H1 (cell line): ENCODE data around the gene SLC24A3. TPM values are rescaled to one million over a fixed set of nuclear protein-coding genes. Genes with fewer than 3 reads are reported as not detected.

Source experiments
- CTCF ChIA-PET: fragments of 300-600 bp; sonication (Branson Sonifier 250); formaldehyde crosslinking; loops from one replicate; lab custom pipeline; 2021; ENCODE audit not compliant: partially characterized antibody; lab: Charles Lee
- POLR2A ChIA-PET: fragments of 300-600 bp; sonication (Branson Sonifier 250); formaldehyde crosslinking; loops from one replicate; lab custom pipeline; 2021; ENCODE audit warnings: inconsistent platforms; ENCODE audit not compliant: partially characterized antibody; lab: Charles Lee
- DNase-seq, 2 experiments: peaks; one replicate each; pipeline versions ENCODE4 v3.0.0 to v3.0.0-alpha.2; 2010 to 2022; ENCODE audit warnings: low spot score in 2 of 2, low read depth in 1 of 2, mixed read lengths in 1 of 2
- FAIRE-seq: peaks from 2 replicates; lab custom pipeline; 2011; peaks lifted over from hg19 to GRCh38; lab: Jason Lieb, UNC
- H2AFZ ChIP-seq: 2 replicates; pipeline ENCODE4 v1.8.1; 2012; ENCODE audit warnings: low read length, inconsistent platforms
- H2AK5ac ChIP-seq: 2 replicates; pipeline ENCODE4 v1.6.1; 2013; ENCODE audit warnings: low read depth, low read length
- H2BK120ac ChIP-seq: replicated peaks from 2 replicates; pipeline ENCODE3; 2013; ENCODE audit warnings: low read depth, low read length, inconsistent platforms
- H2BK12ac ChIP-seq: 2 replicates; pipeline ENCODE4 v1.6.1; 2013; ENCODE audit warnings: low read depth, low read length
- H2BK15ac ChIP-seq: 2 replicates; pipeline ENCODE4 v1.6.1; 2013; ENCODE audit warnings: low read length
- H2BK20ac ChIP-seq: 2 replicates; pipeline ENCODE4 v1.6.1; 2013; ENCODE audit warnings: low read length
- H2BK5ac ChIP-seq: 2 replicates; pipeline ENCODE4 v1.6.1; 2013; ENCODE audit warnings: low read depth, low read length
- H3K14ac ChIP-seq: 2 replicates; pipeline ENCODE4 v1.6.1; 2013; ENCODE audit warnings: inconsistent platforms; ENCODE audit not compliant: insufficient read length
- H3K18ac ChIP-seq: 2 replicates; pipeline ENCODE4 v1.6.1; 2013; ENCODE audit warnings: low read length; ENCODE audit errors: extremely low read depth
- H3K23ac ChIP-seq: 2 replicates; pipeline ENCODE4 v1.6.1; 2013; ENCODE audit warnings: inconsistent platforms; ENCODE audit not compliant: insufficient read length
- H3K23me2 ChIP-seq: 2 replicates; pipeline ENCODE4 v1.6.1; 2013; ENCODE audit warnings: low read depth, low read length
- H3K27ac ChIP-seq: 2 replicates; pipeline ENCODE4 v1.6.1; 2011; ENCODE audit warnings: low read depth, low read length, inconsistent platforms
- H3K27me3 ChIP-seq, 4 experiments: replicated peaks in 1 of 4; 1 replicate in 1 of 4; 2 replicates in 3 of 4; pipeline versions ENCODE4 v1.6.1 to v1.8.1; 2011 to 2013; ENCODE audit warnings: low read length in 3 of 4, mild to moderate bottlenecking in 3 of 4, inconsistent platforms in 2 of 4, mixed read lengths in 2 of 4, moderate library complexity in 1 of 4; ENCODE audit not compliant: control insufficient read depth in 3 of 4, insufficient read depth in 3 of 4; ENCODE audit errors: extremely low read depth in 1 of 4
- H3K36me3 ChIP-seq, 4 experiments: 2 replicates each; pipeline versions ENCODE4 v1.6.1 to v1.8.1; 2011 to 2013; ENCODE audit warnings: mild to moderate bottlenecking in 4 of 4, low read length in 3 of 4, moderate library complexity in 2 of 4, control low read depth in 1 of 4, inconsistent platforms in 1 of 4; ENCODE audit not compliant: insufficient read depth in 4 of 4, control insufficient read depth in 2 of 4
- H3K4ac ChIP-seq: replicated peaks from 2 replicates; pipeline ENCODE3; 2013; ENCODE audit warnings: low read length, low read depth, mixed read lengths, inconsistent platforms; ENCODE audit not compliant: insufficient read length
- H3K4me1 ChIP-seq, 4 experiments: replicated peaks in 1 of 4; 1 replicate in 1 of 4; 2 replicates in 3 of 4; pipeline versions ENCODE4 v1.6.1 to v1.8.1; 2011 to 2013; ENCODE audit warnings: low read length in 3 of 4, inconsistent platforms in 2 of 4, mixed read lengths in 1 of 4; ENCODE audit not compliant: insufficient read depth in 4 of 4, control insufficient read depth in 3 of 4
- H3K4me2 ChIP-seq, 2 experiments: 2 replicates each; pipeline versions ENCODE4 v1.6.1 to v1.8.1; 2011 to 2013; ENCODE audit warnings: low read depth in 2 of 2, low read length in 2 of 2, control low read depth in 1 of 2, inconsistent platforms in 1 of 2, mild to moderate bottlenecking in 1 of 2; ENCODE audit not compliant: insufficient read depth in 1 of 2
- H3K4me3 ChIP-seq, 4 experiments: fragments of 200-600, 300-600 bp in 1 of 4; sonication (generic), shearing (Covaris generic), sonication (Bioruptor Twin) in 1 of 4; 2 replicates each; pipeline versions ENCODE4 v1.5.1 to v1.8.1; 2011 to 2016; ENCODE audit warnings: low read length in 4 of 4, low read depth in 3 of 4, control low read depth in 2 of 4, inconsistent platforms in 2 of 4, mild to moderate bottlenecking in 2 of 4, mixed read lengths in 1 of 4, moderate library complexity in 1 of 4; ENCODE audit not compliant: insufficient read depth in 2 of 4; ENCODE audit errors: extremely low read depth in 1 of 4
- H3K56ac ChIP-seq: replicated peaks from 2 replicates; pipeline ENCODE3; 2013; ENCODE audit warnings: low read depth, mild to moderate bottlenecking, mixed read lengths, low read length, inconsistent platforms; ENCODE audit not compliant: insufficient read length
- H3K79me1 ChIP-seq: 2 replicates; pipeline ENCODE4 v1.6.1; 2013; ENCODE audit warnings: low read depth, low read length, control low read depth
- H3K79me2 ChIP-seq, 2 experiments: 2 replicates each; pipeline versions ENCODE4 v1.6.1 to v1.8.1; 2012 to 2013; ENCODE audit warnings: low read length in 2 of 2, mild to moderate bottlenecking in 2 of 2, inconsistent platforms in 1 of 2; ENCODE audit not compliant: insufficient read depth in 2 of 2, control insufficient read depth in 1 of 2
- H3K9ac ChIP-seq, 4 experiments: replicated peaks in 1 of 4; 1 replicate in 1 of 4; 2 replicates in 3 of 4; pipeline versions ENCODE4 v1.6.1 to v1.8.1; 2011 to 2013; ENCODE audit warnings: low read depth in 3 of 4, low read length in 3 of 4, control low read depth in 2 of 4, mild to moderate bottlenecking in 2 of 4, moderate library complexity in 2 of 4, inconsistent platforms in 1 of 4; ENCODE audit errors: extremely low read depth in 1 of 4
- H3K9me3 ChIP-seq, 2 experiments: 2 replicates each; pipeline versions ENCODE4 v1.6.1 to v1.8.1; 2012 to 2013; ENCODE audit warnings: mild to moderate bottlenecking in 2 of 2, moderate library complexity in 2 of 2, control low read depth in 1 of 2, inconsistent platforms in 1 of 2, low read depth in 1 of 2, low read length in 1 of 2, mixed read lengths in 1 of 2; ENCODE audit not compliant: insufficient read depth in 2 of 2
- H4K20me1 ChIP-seq, 2 experiments: replicated peaks in 1 of 2; 2 replicates each; pipeline versions ENCODE3 to v1.8.1; 2011 to 2013; ENCODE audit warnings: inconsistent platforms in 2 of 2, low read length in 2 of 2, mild to moderate bottlenecking in 1 of 2; ENCODE audit not compliant: insufficient read depth in 2 of 2, control insufficient read depth in 1 of 2
- H4K5ac ChIP-seq: 2 replicates; pipeline ENCODE4 v1.6.1; 2013; ENCODE audit warnings: low read length, low read depth, mixed read lengths, inconsistent platforms; ENCODE audit not compliant: insufficient read length
- H4K8ac ChIP-seq: 2 replicates; pipeline ENCODE4 v1.8.0; 2013; ENCODE audit warnings: mild to moderate bottlenecking, moderate library complexity, low read length, inconsistent platforms; ENCODE audit not compliant: insufficient read depth; ENCODE audit errors: extremely low read depth
- H4K91ac ChIP-seq: replicated peaks from 2 replicates; pipeline ENCODE3; 2013; ENCODE audit warnings: low read length, mixed read lengths, inconsistent platforms; ENCODE audit not compliant: insufficient read length
- ASH2L ChIP-seq: fragments of 200-600, 300-600 bp; sonication (generic); IDR thresholded peaks from one replicate; pipeline ENCODE4 v1.7.1; 2017; ENCODE audit warnings: low read length
- BACH1 ChIP-seq: IDR thresholded peaks from 2 replicates; pipeline ENCODE4 v1.6.1; 2012; ENCODE audit warnings: low read length, improper control_type of control experiment
- CBX5 ChIP-seq: fragments of 300-800, 300-1000 bp; sonication (generic); IDR thresholded peaks from 2 replicates; pipeline ENCODE4 v1.7.1; 2016; ENCODE audit warnings: antibody characterized with exemption, low read length, low read depth
- CBX8 ChIP-seq: fragments of 300-800, 300-1000 bp; sonication (generic); IDR thresholded peaks from 2 replicates; pipeline ENCODE4 v1.7.1; 2016; ENCODE audit warnings: low read depth, low read length, borderline replicate concordance
- GTF2F1 ChIP-seq: IDR thresholded peaks from 2 replicates; pipeline ENCODE4 v1.6.1; 2012; ENCODE audit warnings: low read depth, low read length, improper control_type of control experiment, borderline replicate concordance
- HDAC2 ChIP-seq, 2 experiments: fragments of 300-600 bp in 1 of 2; sonication (generic) in 1 of 2; IDR thresholded peaks; 2 replicates each; pipeline ENCODE4 v1.6.1; 2011 to 2012; ENCODE audit warnings: low read depth in 2 of 2, low read length in 2 of 2, mild to moderate bottlenecking in 2 of 2, moderate library complexity in 2 of 2, borderline replicate concordance in 1 of 2, inconsistent platforms in 1 of 2
- SAP30 ChIP-seq: fragments of 300-600 bp; sonication (generic); IDR thresholded peaks from 2 replicates; pipeline ENCODE4 v1.7.1; 2012; ENCODE audit warnings: low read length, moderate library complexity, mild to moderate bottlenecking, inconsistent platforms; ENCODE audit not compliant: insufficient read depth, insufficient replicate concordance
- WGBS, 2 experiments: shearing (Covaris generic) in 1 of 2; methylation state at CpG; one replicate each; pipeline versions ENCODE4 v1.1.6 to v1.1.7; 2013 to 2015; ENCODE audit warnings: low lambda C conversion rate in 2 of 2, mixed read lengths in 2 of 2, inconsistent platforms in 1 of 2, low coverage in 1 of 2, missing lambda C conversion rate in 1 of 2; ENCODE audit not compliant: insufficient replicate concordance in 2 of 2, insufficient coverage in 1 of 2, insufficient read length in 1 of 2; ENCODE audit errors: extremely low coverage in 1 of 2, missing lambda C conversion rate in 1 of 2; 5-methylcytosine and 5-hydroxymethylcytosine counted together
- polyA plus RNA-seq, 7 experiments: library from polyadenylated mRNA; depleted of rRNA in 3 of 7; stranded (reverse) in 5 of 7; unstranded in 2 of 7; fragments of >200 nt in 5 of 7; fragments of 200-250 nt in 2 of 7; gene quantifications; 1 replicate in 5 of 7; 2 replicates in 1 of 7; 4 replicates in 1 of 7; pipeline versions ENCODE4 v1.2.1 to v1.2.3, GENCODE V29; 2011 to 2013; ENCODE audit warnings: missing spikeins in 2 of 7, mixed read lengths in 2 of 7
- total RNA-seq: library from RNA; stranded (reverse); fragmentation: NEBNext Ultra II Directional; extraction: Animal tissue kit (Norgen Biotek cat#: 25700); gene quantifications from 2 replicates; pipeline ENCODE4 v1.2.1, GENCODE V29; 2021
- TF ChIP-seq, protein P1 (sequence below): IDR thresholded peaks from 2 replicates; pipeline ENCODE4 v1.6.1; 2011; ENCODE audit warnings: low read depth, mild to moderate bottlenecking, low read length; ENCODE audit not compliant: insufficient read depth

Gene SLC24A3
- total and polyA plus RNA-seq, 2 of the 8 experiments (the other 6 are each of a cell fraction or from before 2014, with no cell fraction given), result 4.5 to 6.3 TPM

DNA sequence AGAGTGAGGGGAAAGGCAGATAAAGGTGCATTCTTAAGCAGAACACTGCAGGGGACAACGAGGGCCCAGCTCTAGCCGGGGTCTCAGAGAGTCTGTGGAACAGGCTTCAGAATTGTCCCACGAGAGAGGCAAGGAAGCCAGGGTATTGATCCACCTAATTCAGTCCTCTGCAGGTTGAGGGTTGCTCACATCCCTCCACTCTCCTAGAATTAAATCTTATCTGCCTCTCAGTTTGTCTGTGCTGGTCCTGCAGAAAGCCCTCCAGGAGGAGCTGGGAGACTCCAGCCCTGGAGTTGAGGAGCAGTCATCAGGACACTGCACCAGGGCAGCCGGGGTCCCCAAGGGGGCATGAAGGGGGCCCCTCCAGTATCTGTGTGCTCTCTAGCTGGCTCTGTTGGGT is 39.1 kb downstream of the SLC24A3 start:
- Histone ChIP-seq H3K79me2 (no peaks in the 10 kb centered on the region), H3K18ac (no peak overlapping the region), H2BK12ac (no peak overlapping the region), H3K9me3 (no peaks in the 10 kb centered on the region), H3K4me2 (no peak overlapping the region), H2AK5ac (no peak overlapping the region), H2BK5ac (no peak overlapping the region), H3K9ac (no peak overlapping the region), H2BK20ac (no peak overlapping the region), H3K79me1 (no peaks in the 10 kb centered on the region; the same call in 1 of the 2 replicates), H3K4ac (no peak overlapping the region), H3K23me2 (no peaks in the 10 kb centered on the region), H2BK120ac (no peak overlapping the region), H3K27me3 (no peaks in the 10 kb centered on the region), H3K27ac (no peak overlapping the region), H4K20me1 (no peaks in the 10 kb centered on the region), H4K5ac (no peak overlapping the region), H2AFZ (no peak overlapping the region), H3K56ac (no peak overlapping the region), H3K4me1 (no peaks in the 10 kb centered on the region), H3K36me3 (no peaks in the 10 kb centered on the region), H4K91ac (no peak overlapping the region), H4K8ac (no peak overlapping the region), H2BK15ac (no peak overlapping the region), H3K4me3 (no peak overlapping the region), H3K14ac (no peak overlapping the region), H3K23ac (no peak overlapping the region)
- ChIA-PET POLR2A (interaction anchor here (1.5 kb wide), 1 partner anchor 9 kb away, joined by 5 read pairs; no protein-coding TSS in a partner anchor), CTCF (interaction anchor here (1.9 kb wide), 1 partner anchor 9 kb away, joined by 6 read pairs; no protein-coding TSS in a partner anchor)
- WGBS, 2 experiments, result 81% methylated on average over 4 of the region's 4 CpGs; no CpG with 5 or more reads in 1 of the 2 experiments
- TF ChIP-seq ASH2L, result no peak
- TF ChIP-seq, protein P1, sequence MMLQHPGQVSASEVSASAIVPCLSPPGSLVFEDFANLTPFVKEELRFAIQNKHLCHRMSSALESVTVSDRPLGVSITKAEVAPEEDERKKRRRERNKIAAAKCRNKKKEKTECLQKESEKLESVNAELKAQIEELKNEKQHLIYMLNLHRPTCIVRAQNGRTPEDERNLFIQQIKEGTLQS, result no peak
- no peak for TF ChIP-seq HDAC2 (IDR thresholded peaks at IDR 0.05; ENCODE audit: borderline replicate concordance in 1 of 2, low read depth in 2 of 2, low read length in 2 of 2)
- no peak for TF ChIP-seq SAP30
- no peak for TF ChIP-seq CBX8
- no peak for TF ChIP-seq GTF2F1
- TF ChIP-seq BACH1, result no peak
- TF ChIP-seq CBX5, result no peak
- FAIRE-seq (no peak), DNase-seq (peak in 1 of 2 experiments; percentile 37)
